GM18526 (cell line): ENCODE results near the gene PBRM1.

Source experiments
- POLR2A ChIP-seq: IDR thresholded peaks from 3 replicates; pipeline ENCODE4 v1.6.1; 2011; ENCODE audit not compliant: insufficient read length; ENCODE audit errors: extremely low read depth

Gene PBRM1

DNA sequence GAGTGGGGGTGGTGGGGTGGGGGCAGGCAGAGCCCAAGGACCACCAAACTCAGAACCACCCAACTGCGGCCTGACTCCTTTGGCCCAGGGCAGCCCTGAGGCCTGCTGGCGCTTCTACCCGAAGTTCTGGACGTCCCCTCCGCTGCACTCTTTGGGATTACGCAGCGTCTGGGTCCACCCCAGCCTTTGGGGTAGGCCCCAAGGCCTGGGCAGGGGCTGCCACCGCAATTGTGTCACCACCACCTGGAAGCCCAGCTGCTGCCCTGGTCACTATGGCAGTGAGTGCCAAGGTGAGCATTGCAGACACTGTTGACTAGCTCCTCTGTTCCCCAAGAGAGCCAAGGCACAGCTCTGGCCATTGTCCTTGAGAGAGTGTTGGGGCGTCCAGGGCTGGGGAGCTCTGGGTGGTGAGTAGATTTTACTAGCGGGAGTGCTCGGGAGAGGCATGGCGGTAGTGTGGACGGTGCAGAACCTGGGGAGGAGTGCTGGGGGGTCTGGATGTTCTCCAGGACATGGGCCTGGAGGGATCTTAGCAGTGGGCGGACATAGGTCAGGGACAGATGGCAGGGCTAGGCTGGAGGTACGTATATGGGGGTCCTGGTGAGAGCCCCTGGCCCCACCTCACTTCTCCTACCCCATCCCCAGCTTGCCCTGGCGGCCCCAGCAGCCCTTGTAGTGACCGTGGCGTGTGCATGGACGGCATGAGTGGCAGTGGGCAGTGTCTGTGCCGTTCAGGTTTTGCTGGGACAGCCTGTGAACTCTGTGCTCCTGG lies 164.8 kb downstream of the PBRM1 start:
- TF ChIP-seq POLR2A, result no peak

DNA sequence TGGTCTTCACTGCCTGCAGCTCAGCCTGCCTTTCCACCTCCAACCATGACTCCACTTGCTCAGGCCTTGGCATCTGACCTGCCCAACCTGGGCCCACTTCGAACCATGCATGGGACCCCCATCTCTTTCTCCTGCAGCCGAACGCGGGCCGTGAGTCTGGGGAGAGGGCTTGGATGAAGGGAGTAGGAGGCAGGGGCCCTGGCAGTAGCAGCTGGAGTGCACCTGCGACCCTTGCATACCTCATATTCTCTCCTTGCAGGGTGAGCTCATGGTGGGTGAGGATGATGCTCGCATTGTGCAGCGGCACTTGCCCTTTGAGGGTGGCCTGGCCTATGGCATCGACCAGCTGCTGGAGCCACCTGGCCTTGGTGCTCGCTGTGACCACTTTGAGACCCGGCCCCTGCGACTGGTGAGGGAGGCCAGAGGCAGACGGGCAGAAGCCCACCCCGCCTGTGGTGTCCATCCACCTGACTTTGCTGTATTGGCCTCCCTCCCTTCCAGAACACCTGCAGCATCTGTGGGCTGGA lies 165.5 kb downstream of the PBRM1 start:
- no peak for TF ChIP-seq POLR2A

DNA sequence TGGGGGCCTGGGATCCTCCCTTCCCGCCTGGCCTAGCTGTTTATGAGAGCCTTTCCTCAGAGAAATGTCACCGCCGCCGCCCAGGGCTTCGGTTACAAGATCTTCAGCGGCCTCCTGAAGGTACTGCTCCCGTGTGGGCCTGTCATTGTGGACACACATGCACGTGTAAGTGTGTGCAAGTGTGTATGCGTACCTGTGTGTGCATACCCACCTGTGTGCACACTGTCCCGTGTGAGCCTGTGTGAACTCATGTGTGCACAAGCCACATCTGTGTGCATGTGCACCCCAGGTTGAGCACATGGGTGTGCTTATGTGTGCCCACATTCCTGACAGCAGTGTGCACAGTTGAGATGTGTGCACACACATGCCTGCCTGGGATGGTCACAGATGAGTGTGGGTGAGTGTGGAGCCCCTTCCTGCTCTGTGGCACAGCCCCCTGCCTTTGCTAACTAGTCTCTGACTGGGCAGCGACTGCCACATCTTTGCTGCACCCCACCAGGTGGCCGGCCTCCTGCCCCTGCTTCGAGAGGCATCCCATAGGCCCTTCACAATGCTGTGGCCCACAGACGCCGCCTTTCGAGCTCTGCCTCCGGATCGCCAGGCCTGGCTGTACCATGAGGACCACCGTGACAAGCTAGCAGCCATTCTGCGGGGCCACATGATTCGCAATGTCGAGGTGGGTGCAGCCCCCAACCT lies 166.1 kb downstream of the PBRM1 start:
- no peak for TF ChIP-seq POLR2A

DNA sequence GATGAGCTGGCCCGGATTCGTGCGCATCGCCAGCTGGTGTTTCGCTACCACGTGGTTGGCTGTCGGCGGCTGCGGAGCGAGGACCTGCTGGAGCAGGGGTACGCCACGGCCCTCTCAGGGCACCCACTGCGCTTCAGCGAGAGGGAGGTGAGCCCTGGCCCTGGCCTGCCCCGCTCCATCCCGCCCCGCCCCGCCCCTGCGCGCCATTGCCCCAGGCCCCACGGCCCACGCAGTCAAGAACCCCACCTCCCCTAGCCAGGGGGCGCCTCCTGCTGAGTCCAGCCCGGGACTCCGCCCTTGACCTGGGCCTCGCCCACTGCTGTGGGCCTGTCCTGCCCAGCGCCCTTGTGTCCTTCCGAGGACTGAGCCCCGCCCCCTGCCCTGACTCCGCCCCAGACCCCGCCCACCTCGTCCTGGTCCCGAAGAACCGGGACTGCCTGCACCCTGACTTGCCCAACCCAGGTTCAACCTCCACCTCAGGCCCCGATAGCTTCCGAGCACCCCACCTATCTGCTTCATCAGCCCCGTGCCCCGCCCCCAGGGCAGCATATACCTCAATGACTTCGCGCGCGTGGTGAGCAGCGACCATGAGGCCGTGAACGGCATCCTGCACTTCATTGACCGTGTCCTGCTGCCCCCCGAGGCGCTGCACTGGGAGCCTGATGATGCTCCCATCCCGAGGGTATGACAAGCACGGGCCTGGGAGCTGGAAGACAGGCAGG lies 166.8 kb downstream of the PBRM1 start:
- no peak for TF ChIP-seq POLR2A

DNA sequence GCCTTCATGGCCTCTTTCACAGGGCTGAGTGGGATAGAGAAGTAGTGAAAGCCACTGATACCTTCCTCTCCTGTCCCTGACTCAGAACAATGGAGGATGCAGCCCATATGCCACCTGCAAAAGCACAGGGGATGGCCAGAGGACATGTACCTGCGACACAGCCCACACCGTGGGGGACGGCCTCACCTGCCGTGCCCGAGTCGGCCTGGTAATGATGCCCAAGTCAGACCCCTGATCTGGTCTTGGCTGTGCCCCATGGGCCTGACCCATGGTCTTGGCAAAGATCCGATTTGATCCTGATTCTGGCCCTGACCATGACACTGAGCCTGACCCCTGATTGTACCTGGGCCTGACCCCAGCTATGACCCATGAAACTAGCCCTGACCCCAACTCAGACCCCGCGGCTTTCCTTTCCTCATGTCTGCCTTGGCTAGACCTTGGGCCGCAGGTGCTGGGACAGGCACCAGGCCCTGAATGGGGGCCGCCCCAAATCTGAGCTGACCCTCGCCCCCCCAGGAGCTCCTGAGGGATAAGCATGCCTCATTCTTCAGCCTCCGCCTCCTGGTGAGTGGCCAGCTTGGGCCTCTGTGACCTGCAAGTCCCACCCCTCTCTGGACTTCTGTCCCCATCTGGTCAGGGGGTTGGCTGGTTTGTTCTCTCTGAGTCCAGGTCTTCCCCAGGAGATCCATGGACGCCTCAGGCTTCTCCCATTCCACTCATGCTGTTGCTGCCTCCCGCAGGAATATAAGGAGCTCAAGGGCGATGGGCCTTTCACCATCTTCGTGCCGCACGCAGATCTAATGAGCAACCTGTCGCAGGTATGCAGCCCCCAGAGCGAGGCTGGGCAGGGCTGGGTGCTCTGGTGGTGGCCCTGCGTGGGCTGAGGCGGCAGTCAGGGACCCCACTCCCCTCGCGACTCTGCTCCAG lies 167.7 kb downstream of the PBRM1 start:
- no peak for TF ChIP-seq POLR2A

DNA sequence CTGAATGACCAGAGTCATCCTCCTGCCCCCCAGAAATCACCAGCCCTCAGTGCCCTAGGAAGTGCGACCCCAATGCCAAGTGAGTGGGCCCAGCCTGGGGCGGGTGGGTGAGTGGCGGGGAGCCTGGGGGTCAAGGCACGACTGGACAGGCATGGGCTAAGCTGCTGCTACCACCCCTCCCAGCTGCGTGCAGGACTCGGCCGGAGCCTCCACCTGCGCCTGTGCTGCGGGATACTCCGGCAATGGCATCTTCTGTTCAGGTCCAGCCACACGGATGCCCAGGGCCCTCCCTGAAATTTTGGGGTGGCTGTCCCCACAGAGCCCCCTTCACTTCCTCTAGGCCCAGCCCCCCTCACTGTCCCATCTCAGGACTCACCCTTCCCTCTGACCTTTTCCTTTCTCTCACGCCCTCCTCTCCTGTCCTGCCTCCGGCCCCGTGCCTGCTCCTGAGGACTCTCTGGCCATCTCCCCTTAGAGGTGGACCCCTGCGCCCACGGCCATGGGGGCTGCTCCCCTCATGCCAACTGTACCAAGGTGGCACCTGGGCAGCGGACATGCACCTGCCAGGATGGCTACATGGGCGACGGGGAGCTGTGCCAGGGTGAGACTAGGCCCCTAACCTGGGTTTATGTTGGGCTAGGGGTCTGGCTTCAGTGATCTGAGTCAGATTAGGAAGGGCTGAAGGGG lies 169.1 kb downstream of the PBRM1 start:
- TF ChIP-seq POLR2A, result no peak

DNA sequence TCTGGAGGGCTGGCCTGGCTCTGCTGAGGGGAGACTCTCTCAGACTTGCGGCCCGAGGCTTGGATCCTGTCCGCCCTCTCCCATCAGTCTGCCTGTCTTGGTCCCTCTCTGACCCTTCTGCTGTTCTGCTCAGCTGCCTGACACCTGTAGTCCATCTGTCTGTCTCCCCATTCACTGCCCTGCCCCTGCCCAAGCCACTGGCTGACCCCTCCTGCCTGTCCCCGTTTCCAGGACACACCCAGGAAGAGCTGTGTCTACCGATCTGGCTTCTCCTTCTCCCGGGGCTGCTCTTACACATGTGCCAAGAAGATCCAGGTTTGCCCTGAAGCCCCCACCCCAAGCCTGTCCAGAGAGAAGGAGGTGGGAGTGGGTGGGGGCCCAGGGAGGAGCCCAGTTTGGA lies 170.5 kb downstream of the PBRM1 start:
- TF ChIP-seq POLR2A, result no peak

DNA sequence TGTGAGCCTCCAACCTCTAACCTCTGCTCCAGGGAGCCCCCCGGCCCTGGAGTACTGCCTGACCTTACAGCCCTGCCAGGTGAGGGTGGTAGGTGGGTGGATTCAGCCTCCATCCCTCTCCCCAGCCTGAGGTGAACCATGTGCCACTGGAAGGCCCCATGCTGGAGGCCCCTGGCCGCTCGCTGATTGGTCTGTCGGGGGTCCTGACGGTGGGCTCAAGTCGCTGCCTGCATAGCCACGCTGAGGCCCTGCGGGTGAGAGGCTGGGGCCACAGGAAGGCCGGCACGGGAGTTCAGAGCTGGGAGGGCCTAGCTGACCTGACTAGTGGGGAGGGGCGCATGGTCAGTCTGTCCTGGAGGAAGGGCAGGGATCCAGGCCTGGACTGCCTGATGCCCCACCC lies 171.1 kb downstream of the PBRM1 start:
- no peak for TF ChIP-seq POLR2A

DNA sequence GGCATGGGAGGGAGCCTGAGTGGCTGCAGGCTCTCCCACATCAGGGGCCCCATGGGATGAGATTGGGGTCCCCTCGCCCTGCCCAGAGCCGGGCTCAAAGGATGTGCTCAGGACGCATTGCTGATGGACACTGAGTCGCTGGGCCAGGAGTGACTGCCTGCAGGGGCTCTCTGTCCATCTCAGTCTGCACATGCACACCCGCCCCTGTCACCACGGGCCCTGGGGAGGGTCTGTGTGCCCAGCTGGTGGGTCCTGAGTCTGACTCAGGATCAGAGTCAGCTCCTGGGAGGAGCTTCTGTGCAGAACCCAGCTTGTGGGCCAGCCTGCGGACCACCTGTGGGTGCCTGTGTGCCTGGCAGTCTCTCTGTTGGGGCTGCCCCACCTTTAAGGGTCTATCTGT lies 172.4 kb downstream of the PBRM1 start:
- TF ChIP-seq POLR2A, result no peak

DNA sequence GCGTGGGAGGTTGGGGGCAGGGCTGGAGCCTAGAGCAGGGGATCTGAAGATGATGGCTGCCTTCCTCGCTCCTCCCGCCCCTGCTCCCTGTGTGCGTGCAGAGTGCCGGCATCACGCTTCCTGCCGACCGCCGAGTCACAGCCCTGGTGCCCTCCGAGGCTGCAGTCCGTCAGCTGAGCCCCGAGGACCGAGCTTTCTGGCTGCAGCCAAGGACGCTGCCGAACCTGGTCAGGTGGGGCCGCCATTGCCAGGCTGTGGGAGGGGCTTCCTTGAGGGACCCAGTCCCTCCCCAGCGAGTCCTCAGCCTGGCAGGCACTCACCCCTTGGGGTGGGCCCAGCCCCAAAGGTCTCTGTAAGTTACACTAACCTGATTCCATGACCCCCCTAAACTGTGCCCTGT lies 173.0 kb downstream of the PBRM1 start:
- no peak for TF ChIP-seq POLR2A

DNA sequence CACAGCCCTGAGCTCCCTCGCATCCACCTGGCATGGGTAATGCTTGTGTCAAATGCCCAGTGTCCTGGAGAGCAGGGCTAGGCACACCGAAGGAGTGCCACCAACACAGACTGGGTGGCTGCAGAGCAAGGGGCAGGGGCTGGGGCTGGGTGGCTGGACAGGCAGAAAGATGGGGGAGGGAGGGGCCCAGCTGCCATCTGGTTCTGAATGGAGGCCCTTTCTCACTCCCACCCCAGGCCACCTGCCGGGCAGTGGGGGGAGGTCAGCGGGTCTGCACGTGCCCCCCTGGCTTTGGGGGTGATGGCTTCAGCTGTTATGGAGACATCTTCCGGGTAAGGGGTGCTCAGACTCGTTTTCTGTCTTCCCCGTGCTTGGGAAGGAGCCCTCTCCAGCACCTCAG lies 173.6 kb downstream of the PBRM1 start:
- no peak for TF ChIP-seq POLR2A

DNA sequence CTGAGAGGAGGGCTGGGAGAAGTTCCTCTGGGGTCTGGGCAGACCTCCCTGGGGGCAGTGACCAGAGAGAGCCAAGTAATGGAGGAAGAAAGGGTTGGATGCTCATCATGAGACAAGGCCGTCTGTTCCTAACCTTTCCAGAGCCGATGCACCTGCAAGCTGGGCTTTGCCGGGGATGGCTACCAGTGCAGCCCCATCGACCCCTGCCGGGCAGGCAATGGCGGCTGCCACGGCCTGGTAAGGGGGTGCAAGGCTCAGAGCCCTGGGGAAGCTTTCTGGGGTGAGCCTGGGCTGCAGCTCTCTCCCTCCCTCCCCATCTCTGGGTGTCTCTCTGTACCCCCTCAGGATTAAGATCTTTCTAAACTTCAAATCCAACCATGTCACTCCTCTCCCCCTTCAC lies 174.2 kb downstream of the PBRM1 start:
- TF ChIP-seq POLR2A, result no peak

DNA sequence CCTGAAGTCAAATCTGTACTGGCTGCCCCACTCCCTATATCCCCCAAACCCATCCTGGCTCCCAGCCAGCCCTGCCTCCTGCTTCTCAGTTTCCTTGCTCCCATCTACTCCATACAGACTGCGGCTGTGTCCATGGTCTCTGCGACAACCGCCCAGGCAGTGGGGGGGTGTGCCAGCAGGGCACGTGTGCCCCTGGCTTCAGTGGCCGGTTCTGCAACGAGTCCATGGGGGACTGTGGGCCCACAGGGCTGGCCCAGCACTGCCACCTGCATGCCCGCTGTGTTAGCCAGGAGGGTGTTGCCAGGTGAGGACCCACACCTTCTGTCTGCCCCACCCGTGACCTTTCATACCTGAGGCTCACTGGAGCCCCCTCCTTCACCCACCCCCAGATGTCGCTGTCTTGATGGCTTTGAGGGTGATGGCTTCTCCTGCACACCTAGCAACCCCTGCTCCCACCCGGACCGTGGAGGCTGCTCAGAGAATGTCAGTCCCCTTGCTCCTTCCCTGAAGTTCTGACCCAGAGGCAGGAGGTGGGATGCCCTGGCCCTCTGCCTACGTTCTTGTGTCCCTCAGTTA lies 175.9 kb downstream of the PBRM1 start:
- TF ChIP-seq POLR2A, result no peak

DNA sequence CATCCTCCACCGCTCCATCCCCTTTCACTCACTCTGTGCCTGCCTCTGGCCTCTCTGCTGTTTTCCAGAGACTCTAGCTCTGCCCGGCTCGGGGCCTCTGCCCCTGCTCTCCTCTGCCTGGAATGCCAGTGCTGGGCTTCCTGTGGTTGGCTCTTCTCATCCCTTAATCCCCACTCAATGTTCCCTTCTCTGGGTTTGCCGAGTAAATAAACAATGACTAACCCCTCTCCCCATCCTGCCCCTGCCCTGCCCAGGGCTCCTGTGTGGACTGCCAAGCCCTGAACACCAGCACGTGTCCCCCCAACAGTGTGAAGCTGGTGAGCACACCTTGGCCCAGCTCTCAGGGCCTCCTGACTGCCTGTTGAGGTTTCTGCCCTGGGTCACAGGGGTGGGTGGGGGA lies 178.4 kb downstream of the PBRM1 start:
- no peak for TF ChIP-seq POLR2A

DNA sequence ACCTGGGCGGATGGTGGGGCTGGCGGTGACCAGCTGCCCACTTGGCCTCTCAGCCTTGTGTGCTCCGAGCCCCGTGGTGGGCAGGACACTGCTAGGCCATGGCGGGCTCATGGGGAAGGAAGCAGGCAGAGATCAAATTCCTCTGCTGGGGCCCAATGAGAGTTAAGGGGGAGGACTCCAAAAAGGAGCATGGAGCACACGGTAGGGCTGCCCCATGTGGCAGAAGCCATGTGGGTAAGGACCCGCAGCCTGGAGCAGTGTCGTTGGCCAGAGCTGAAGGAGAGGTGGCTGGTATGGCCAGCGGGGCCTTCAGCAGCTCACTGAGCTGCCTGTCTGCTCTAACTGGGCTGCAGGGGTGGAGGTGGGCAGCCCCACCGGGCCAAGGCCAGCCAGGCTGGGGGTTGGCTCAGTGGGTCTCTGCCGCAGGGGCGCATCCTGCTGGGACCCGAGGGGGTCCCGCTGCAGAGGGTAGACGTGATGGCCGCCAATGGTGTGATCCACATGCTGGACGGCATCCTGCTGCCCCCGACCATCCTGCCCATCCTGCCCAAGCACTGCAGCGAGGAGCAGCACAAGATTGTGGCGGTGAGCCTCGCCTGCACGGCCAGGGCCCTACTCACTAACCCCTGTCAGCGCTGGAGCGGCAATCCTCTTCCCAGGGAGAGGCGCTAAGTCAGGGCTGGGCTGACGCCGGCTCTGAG lies 179.3 kb downstream of the PBRM1 start:
- TF ChIP-seq POLR2A, result no peak
